ENCODE results near the gene NHEJ1.

The NHEJ1 gene

GRCh38 chr2:219183151-219183772, 22.6 kb upstream of the NHEJ1 start:
- FAIRE-seq = no peak

GRCh38 chr2:219182331-219183150, 21.9 kb upstream of the NHEJ1 start:
- DNase-seq (ENCODE audit: extremely low spot score, insufficient read length, low read depth) (no peak), FAIRE-seq (no peak)

More at GRCh38 chr2:219183151-219183772, 22.6 kb upstream of the NHEJ1 start:
- DNase-seq (ENCODE audit: extremely low spot score, insufficient read length, low read depth) = no peak

GRCh38 chr2:219181531-219181930, 20.9 kb upstream of the NHEJ1 start:
- no peak for FAIRE-seq
- no peak for DNase-seq (ENCODE audit: extremely low spot score, insufficient read length, low read depth)

GRCh38 chr2:219180961-219181360, 20.3 kb upstream of the NHEJ1 start:
- no peak for DNase-seq (ENCODE audit: extremely low spot score, insufficient read length, low read depth)
- no peak for FAIRE-seq

- FAIRE-seq (no peak), DNase-seq (ENCODE audit: extremely low spot score, insufficient read length, low read depth) (no peak)
These were observed 19.2 kb upstream of the NHEJ1 start for GRCh38 chr2:219179601-219180465.

GRCh38 chr2:219178377-219179175, 18.0 kb upstream of the NHEJ1 start:
- FAIRE-seq (no peak), DNase-seq (ENCODE audit: extremely low spot score, insufficient read length, low read depth) (no peak)

- DNase-seq (ENCODE audit: extremely low spot score, insufficient read length, low read depth) (peak; percentile 93), FAIRE-seq (peak; percentile 77)
These were observed 17.1 kb upstream of the NHEJ1 start, which contains the start of gene RETREG2 for GRCh38 chr2:219177552-219178376. Gene RETREG2, plus strand, starts transcription at chr2:219178275. Its CDS starts 78 bp downstream, at chr2:219178353.

- peak; percentile 68 for DNase-seq (ENCODE audit: extremely low spot score, insufficient read length, low read depth)
- peak; percentile 89 for FAIRE-seq
These were observed 16.4 kb upstream of the NHEJ1 start, which contains the start of gene CNPPD1 for GRCh38 chr2:219176818-219177551. Gene CNPPD1, minus strand, starts transcription at chr2:219176925. Its CDS starts 97 bp downstream, at chr2:219176828.

- no peak for DNase-seq (ENCODE audit: extremely low spot score, insufficient read length, low read depth)
- peak; percentile 76 for FAIRE-seq
These were observed 15.6 kb upstream of the NHEJ1 start for GRCh38 chr2:219175928-219176817.

- FAIRE-seq = no peak
- no peak for DNase-seq (ENCODE audit: extremely low spot score, insufficient read length, low read depth)
These were observed 14.9 kb upstream of the NHEJ1 start for GRCh38 chr2:219175486-219175885.

GRCh38 chr2:219174801-219175200, 14.2 kb upstream of the NHEJ1 start:
- FAIRE-seq (no peak), DNase-seq (ENCODE audit: extremely low spot score, insufficient read length, low read depth) (no peak)

GRCh38 chr2:219174146-219174545, 13.5 kb upstream of the NHEJ1 start:
- no peak for DNase-seq (ENCODE audit: extremely low spot score, insufficient read length, low read depth)
- no peak for FAIRE-seq

- no peak for FAIRE-seq
- DNase-seq (ENCODE audit: extremely low spot score, insufficient read length, low read depth) = no peak
These were observed 12.6 kb upstream of the NHEJ1 start for GRCh38 chr2:219173176-219173575.

- FAIRE-seq (no peak), DNase-seq (ENCODE audit: extremely low spot score, insufficient read length, low read depth) (no peak)
These were observed 11.9 kb upstream of the NHEJ1 start for GRCh38 chr2:219172231-219173154.

GRCh38 chr2:219171231-219171651, 10.6 kb upstream of the NHEJ1 start:
- FAIRE-seq (peak; percentile 82), DNase-seq (ENCODE audit: extremely low spot score, insufficient read length, low read depth) (no peak)
